Neural cell (in vitro differentiated cells): ENCODE data around the gene MEF2D. TPM values are rescaled to one million over a fixed set of nuclear protein-coding genes. Genes with fewer than 3 reads are reported as not detected.

Experiments
- H2AFZ ChIP-seq: fragments of 200-600, 300-800 bp; sonication (generic), shearing (Covaris generic); 2 replicates; pipeline ENCODE4 v1.6.0; 2014; ENCODE audit warnings: low read depth, mild to moderate bottlenecking, antibody characterized with exemption, low read length, moderate library complexity
- H3F3A ChIP-seq: fragments of 200-600 bp; shearing (Covaris generic); 2 replicates; pipeline ENCODE4 v1.6.1; 2016; ENCODE audit warnings: mild to moderate bottlenecking, moderate library complexity, mixed read lengths, antibody characterized with exemption, low read length; ENCODE audit not compliant: insufficient read depth, poor library complexity, severe bottlenecking
- H3K27ac ChIP-seq: fragments of 200-600, 300-800 bp; sonication (generic), shearing (Covaris generic); 2 replicates; pipeline ENCODE4 v1.5.1; 2014; ENCODE audit warnings: mild to moderate bottlenecking, low read length, moderate library complexity
- H3K27me3 ChIP-seq: fragments of 300-800, 200-600 bp; sonication (generic), shearing (Covaris generic); 2 replicates; pipeline ENCODE4 v1.6.0; 2014; ENCODE audit warnings: mild to moderate bottlenecking, low read depth, low read length, moderate library complexity; ENCODE audit not compliant: insufficient read depth
- H3K36me3 ChIP-seq: fragments of 300-800, 200-600 bp; sonication (generic), shearing (Covaris generic); 2 replicates; pipeline ENCODE4 v1.5.1; 2014; ENCODE audit warnings: mild to moderate bottlenecking, antibody characterized with exemption, low read length, moderate library complexity; ENCODE audit not compliant: insufficient read depth
- H3K4me2 ChIP-seq: fragments of 300-800, 200-600 bp; sonication (generic), shearing (Covaris generic); 2 replicates; pipeline ENCODE4 v1.6.0; 2014; ENCODE audit warnings: mild to moderate bottlenecking, low read length
- H3K4me3 ChIP-seq: fragments of 300-800, 200-600 bp; sonication (generic), shearing (Covaris generic); 2 replicates; pipeline ENCODE4 v1.5.1; 2014; ENCODE audit warnings: mild to moderate bottlenecking, low read length, moderate library complexity
- H3K79me2 ChIP-seq: fragments of 200-600 bp; shearing (Covaris generic); replicated peaks from 2 replicates; pipeline ENCODE4 v1.6.0; 2014; ENCODE audit warnings: mild to moderate bottlenecking, low read length, moderate library complexity; ENCODE audit not compliant: insufficient read depth
- H3K9ac ChIP-seq: fragments of 300-800, 200-600 bp; sonication (generic), shearing (Covaris generic); 2 replicates; pipeline ENCODE4 v1.6.1; 2016; ENCODE audit warnings: mild to moderate bottlenecking, low read length, mixed read lengths
- H3K9me2 ChIP-seq: fragments of 200-600 bp; shearing (Covaris generic); 2 replicates; pipeline ENCODE4 v1.6.1; 2016; ENCODE audit warnings: mild to moderate bottlenecking, low read length, mixed read lengths; ENCODE audit not compliant: insufficient read depth
- H3K9me3 ChIP-seq: fragments of 200-600, 300-800 bp; sonication (generic), shearing (Covaris generic); 2 replicates; pipeline ENCODE4 v1.6.1; 2016; ENCODE audit warnings: mild to moderate bottlenecking, mixed run types, low read length, moderate library complexity, mixed read lengths
- H4K20me1 ChIP-seq: fragments of 200-600 bp; shearing (Covaris generic); 2 replicates; pipeline ENCODE4 v1.6.1; 2016; ENCODE audit warnings: mild to moderate bottlenecking, mixed run types; ENCODE audit not compliant: insufficient read depth
- EP300 ChIP-seq: fragments of 450-650 bp; conservative IDR thresholded peaks from 2 replicates; pipeline ENCODE4 v1.6.1; 2014; ENCODE audit warnings: antibody characterized with exemption, mild to moderate bottlenecking, moderate library complexity; ENCODE audit not compliant: poor library complexity, severe bottlenecking
- EZH2 ChIP-seq: fragments of 200-600, 300-800 bp; shearing (Covaris generic), sonication (generic); IDR thresholded peaks from 2 replicates; pipeline ENCODE4 v1.6.1; 2014; ENCODE audit warnings: antibody characterized with exemption, low read length, borderline replicate concordance, mild to moderate bottlenecking; ENCODE audit not compliant: insufficient read depth, poor library complexity, severe bottlenecking
- MXI1 ChIP-seq: fragments of 450-650 bp; conservative IDR thresholded peaks from 2 replicates; pipeline ENCODE4 v1.6.1; 2014; ENCODE audit warnings: antibody characterized with exemption, mild to moderate bottlenecking; ENCODE audit not compliant: poor library complexity, severe bottlenecking
- POLR2AphosphoS5 ChIP-seq: IDR thresholded peaks from 2 replicates; pipeline ENCODE4 v1.6.1; 2012
- RAD21 ChIP-seq: fragments of 450-650 bp; conservative IDR thresholded peaks from 2 replicates; pipeline ENCODE4 v1.6.1; 2014; ENCODE audit warnings: antibody characterized with exemption, mild to moderate bottlenecking, moderate library complexity
- SMC3 ChIP-seq: fragments of 450-650 bp; conservative IDR thresholded peaks from 2 replicates; pipeline ENCODE4 v1.6.1; 2014; ENCODE audit warnings: antibody characterized with exemption, mild to moderate bottlenecking, moderate library complexity; ENCODE audit not compliant: poor library complexity
- TAF1 ChIP-seq: IDR thresholded peaks from 2 replicates; pipeline ENCODE4 v1.6.1; 2012; ENCODE audit warnings: low read depth
- polyA plus RNA-seq: library from polyadenylated mRNA; depleted of rRNA; stranded (reverse); fragments of >200 nt; gene quantifications from 2 replicates; pipeline ENCODE4 v1.2.3, GENCODE V29; 2014
- TF ChIP-seq, protein P1 (sequence below): fragments of 450-650 bp; IDR thresholded peaks from 2 replicates; pipeline ENCODE4 v1.5.1; 2014; ENCODE audit warnings: antibody characterized with exemption, mild to moderate bottlenecking, moderate library complexity; ENCODE audit not compliant: poor library complexity, severe bottlenecking
- TF ChIP-seq, protein P2 (sequence below): IDR thresholded peaks from 2 replicates; pipeline ENCODE4 v1.6.1; 2012; ENCODE audit warnings: borderline replicate concordance

Gene MEF2D
- polyA plus RNA-seq, 1 donor from 2014 or later = 4.7 TPM

- Histone ChIP-seq H3K4me2 (no peak overlapping the region), H3K79me2 (no peaks in the 10 kb centered on the region), H3F3A (no peaks in the 10 kb centered on the region), H4K20me1 (no peaks in the 10 kb centered on the region), H3K9me3 (no peaks in the 10 kb centered on the region), H3K4me3 (no peak overlapping the region), H3K9me2 (no peaks in the 10 kb centered on the region), H3K27me3 (no peaks in the 10 kb centered on the region), H2AFZ (no peak overlapping the region), H3K27ac (no peak overlapping the region), H3K9ac (no peak overlapping the region), H3K36me3 (peaks cover 4% of the 10 kb centered on the region)
- TF ChIP-seq MXI1 (no peak), RAD21 (no peak), EP300 (no peak), TAF1 (no peak), EZH2 (no peak), POLR2AphosphoS5 (no peak), SMC3 (no peak)
- TF ChIP-seq, protein P1, sequence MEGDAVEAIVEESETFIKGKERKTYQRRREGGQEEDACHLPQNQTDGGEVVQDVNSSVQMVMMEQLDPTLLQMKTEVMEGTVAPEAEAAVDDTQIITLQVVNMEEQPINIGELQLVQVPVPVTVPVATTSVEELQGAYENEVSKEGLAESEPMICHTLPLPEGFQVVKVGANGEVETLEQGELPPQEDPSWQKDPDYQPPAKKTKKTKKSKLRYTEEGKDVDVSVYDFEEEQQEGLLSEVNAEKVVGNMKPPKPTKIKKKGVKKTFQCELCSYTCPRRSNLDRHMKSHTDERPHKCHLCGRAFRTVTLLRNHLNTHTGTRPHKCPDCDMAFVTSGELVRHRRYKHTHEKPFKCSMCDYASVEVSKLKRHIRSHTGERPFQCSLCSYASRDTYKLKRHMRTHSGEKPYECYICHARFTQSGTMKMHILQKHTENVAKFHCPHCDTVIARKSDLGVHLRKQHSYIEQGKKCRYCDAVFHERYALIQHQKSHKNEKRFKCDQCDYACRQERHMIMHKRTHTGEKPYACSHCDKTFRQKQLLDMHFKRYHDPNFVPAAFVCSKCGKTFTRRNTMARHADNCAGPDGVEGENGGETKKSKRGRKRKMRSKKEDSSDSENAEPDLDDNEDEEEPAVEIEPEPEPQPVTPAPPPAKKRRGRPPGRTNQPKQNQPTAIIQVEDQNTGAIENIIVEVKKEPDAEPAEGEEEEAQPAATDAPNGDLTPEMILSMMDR = no peak
These were observed 30.1 kb downstream of the MEF2D start for GRCh38 chr1:156470473-156470872.

GRCh38 chr1:156468693-156469345 is 31.8 kb downstream of the MEF2D start:
- H3F3A ChIP-seq = no peaks in the 10 kb centered on the region
- peaks cover 4% of the 10 kb centered on the region for H3K36me3 ChIP-seq
- no peak overlapping the region for H3K4me3 ChIP-seq
- H3K9ac ChIP-seq = no peak overlapping the region
- TF ChIP-seq EZH2 (no peak), TAF1 (no peak), EP300 (no peak), RAD21 (no peak), SMC3 (no peak), MXI1 (no peak), POLR2AphosphoS5 (no peak)
- TF ChIP-seq, protein P2, sequence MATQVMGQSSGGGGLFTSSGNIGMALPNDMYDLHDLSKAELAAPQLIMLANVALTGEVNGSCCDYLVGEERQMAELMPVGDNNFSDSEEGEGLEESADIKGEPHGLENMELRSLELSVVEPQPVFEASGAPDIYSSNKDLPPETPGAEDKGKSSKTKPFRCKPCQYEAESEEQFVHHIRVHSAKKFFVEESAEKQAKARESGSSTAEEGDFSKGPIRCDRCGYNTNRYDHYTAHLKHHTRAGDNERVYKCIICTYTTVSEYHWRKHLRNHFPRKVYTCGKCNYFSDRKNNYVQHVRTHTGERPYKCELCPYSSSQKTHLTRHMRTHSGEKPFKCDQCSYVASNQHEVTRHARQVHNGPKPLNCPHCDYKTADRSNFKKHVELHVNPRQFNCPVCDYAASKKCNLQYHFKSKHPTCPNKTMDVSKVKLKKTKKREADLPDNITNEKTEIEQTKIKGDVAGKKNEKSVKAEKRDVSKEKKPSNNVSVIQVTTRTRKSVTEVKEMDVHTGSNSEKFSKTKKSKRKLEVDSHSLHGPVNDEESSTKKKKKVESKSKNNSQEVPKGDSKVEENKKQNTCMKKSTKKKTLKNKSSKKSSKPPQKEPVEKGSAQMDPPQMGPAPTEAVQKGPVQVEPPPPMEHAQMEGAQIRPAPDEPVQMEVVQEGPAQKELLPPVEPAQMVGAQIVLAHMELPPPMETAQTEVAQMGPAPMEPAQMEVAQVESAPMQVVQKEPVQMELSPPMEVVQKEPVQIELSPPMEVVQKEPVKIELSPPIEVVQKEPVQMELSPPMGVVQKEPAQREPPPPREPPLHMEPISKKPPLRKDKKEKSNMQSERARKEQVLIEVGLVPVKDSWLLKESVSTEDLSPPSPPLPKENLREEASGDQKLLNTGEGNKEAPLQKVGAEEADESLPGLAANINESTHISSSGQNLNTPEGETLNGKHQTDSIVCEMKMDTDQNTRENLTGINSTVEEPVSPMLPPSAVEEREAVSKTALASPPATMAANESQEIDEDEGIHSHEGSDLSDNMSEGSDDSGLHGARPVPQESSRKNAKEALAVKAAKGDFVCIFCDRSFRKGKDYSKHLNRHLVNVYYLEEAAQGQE = no peak
- TF ChIP-seq, protein P1 = no peak
- no peak overlapping the region for H3K4me2 ChIP-seq
- no peaks in the 10 kb centered on the region for H3K79me2 ChIP-seq
- H2AFZ ChIP-seq = no peak overlapping the region
- no peaks in the 10 kb centered on the region for H3K27me3 ChIP-seq
- no peaks in the 10 kb centered on the region for H3K9me2 ChIP-seq
- H4K20me1 ChIP-seq = no peaks in the 10 kb centered on the region
- H3K9me3 ChIP-seq = no peaks in the 10 kb centered on the region
- no peak overlapping the region for H3K27ac ChIP-seq
